H1 (cell line): ENCODE measurements around the gene CD300C. TPM values are rescaled to one million over a fixed set of nuclear protein-coding genes. Genes with fewer than 3 reads are reported as not detected.

Experiments used
- USF2 ChIP-seq: IDR thresholded peaks from 2 replicates; pipeline ENCODE4 v1.6.1; 2011; ENCODE audit warnings: low read length, improper control_type of control experiment
- polyA plus RNA-seq, 7 experiments: library from polyadenylated mRNA; depleted of rRNA in 3 of 7; stranded (reverse) in 5 of 7; unstranded in 2 of 7; fragments of >200 nt in 5 of 7; fragments of 200-250 nt in 2 of 7; gene quantifications; 1 replicate in 5 of 7; 2 replicates in 1 of 7; 4 replicates in 1 of 7; pipeline versions ENCODE4 v1.2.1 to v1.2.3, GENCODE V29; 2011 to 2013; ENCODE audit warnings: missing spikeins in 2 of 7, mixed read lengths in 2 of 7
- total RNA-seq: library from RNA; stranded (reverse); fragmentation: NEBNext Ultra II Directional; extraction: Animal tissue kit (Norgen Biotek cat#: 25700); gene quantifications from 2 replicates; pipeline ENCODE4 v1.2.1, GENCODE V29; 2021

Gene CD300C
- total and polyA plus RNA-seq, 2 of the 8 experiments (the other 6 are each of a cell fraction or from before 2014, with no cell fraction given): not detected

DNA sequence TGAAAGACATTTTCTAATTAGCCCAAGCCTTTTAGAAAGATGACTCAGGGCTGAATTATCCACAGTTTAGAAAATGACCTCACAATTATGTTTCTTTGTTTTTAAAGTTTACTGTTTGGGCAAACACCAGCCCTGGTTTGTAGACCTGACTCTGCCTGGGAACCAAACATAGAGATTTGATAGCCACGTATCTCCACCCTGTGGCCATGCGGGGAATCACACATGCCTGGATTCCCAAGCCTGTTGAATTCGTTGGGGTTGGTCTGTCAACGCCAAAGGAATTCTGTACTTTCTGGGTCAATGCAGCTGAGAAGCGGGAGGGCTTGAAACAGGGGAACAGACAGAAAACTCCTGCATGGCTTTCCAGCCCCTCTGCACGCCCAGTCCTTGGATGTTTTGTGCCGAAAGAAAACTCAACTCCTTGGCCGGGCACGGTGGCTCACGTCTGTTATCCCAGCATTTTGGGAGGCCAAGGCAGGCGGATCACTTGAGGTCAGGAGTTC lies 52.5 kb downstream of the CD300C start (continued):
- TF ChIP-seq USF2: no peak
